K562 (cell line): ENCODE data around the gene DMXL1. TPM values are rescaled to one million over a fixed set of nuclear protein-coding genes. Genes with fewer than 3 reads are reported as not detected.

Experiments
- BCOR ChIP-seq: fragments of 450-650 bp; IDR thresholded peaks from 2 replicates; pipeline ENCODE4 v1.6.1; 2016
- CEBPB ChIP-seq: fragments of 450-650 bp; IDR thresholded peaks from 2 replicates; pipeline ENCODE4 v1.6.1; 2016; ENCODE audit warnings: missing genetic modification characterization, missing compliant biosample characterization
- KHSRP ChIP-seq: fragments of 450-650 bp; IDR thresholded peaks from 2 replicates; pipeline ENCODE4 v1.6.1; 2017
- KLF13 ChIP-seq: fragments of 450-650 bp; IDR thresholded peaks from 2 replicates; pipeline ENCODE4 v1.6.1; 2016; ENCODE audit warnings: missing genetic modification characterization, low read depth, mild to moderate bottlenecking, missing compliant biosample characterization, moderate library complexity, borderline replicate concordance
- POLR2H ChIP-seq: IDR thresholded peaks from 2 replicates; pipeline ENCODE4 v1.6.1; 2016; ENCODE audit warnings: missing genetic modification characterization, low read depth, mild to moderate bottlenecking, control low read depth, missing compliant biosample characterization, moderate library complexity
- RFX1 ChIP-seq: fragments of 450-650 bp; IDR thresholded peaks from 2 replicates; pipeline ENCODE4 v1.6.1; 2016; ENCODE audit warnings: mild to moderate bottlenecking, moderate library complexity
- STAG1 ChIP-seq: sonication (generic); formaldehyde crosslinking; IDR thresholded peaks from 2 replicates; pipeline ENCODE4 v1.5.0; 2020; ENCODE audit warnings: missing genetic modification reagents, borderline replicate concordance
- SUPT5H ChIP-seq: fragments of 450-650 bp; IDR thresholded peaks from 2 replicates; pipeline ENCODE4 v1.6.1; 2016
- TCF7 ChIP-seq: sonication (generic); IDR thresholded peaks from 2 replicates; pipeline ENCODE4 v1.6.1; 2016; ENCODE audit warnings: antibody characterized with exemption, borderline replicate concordance
- ZNF445 ChIP-seq: fragments of 250-450 bp; sonication (Bioruptor Pico); IDR thresholded peaks from 2 replicates; pipeline ENCODE4 v1.4.0; 2020; ENCODE audit warnings: low read depth, mild to moderate bottlenecking, moderate library complexity
- polyA plus RNA-seq, 8 experiments: library from polyadenylated mRNA; depleted of rRNA in 4 of 8; stranded (reverse) in 5 of 8; unstranded in 3 of 8; fragments of >200 nt; fragmentation: Nextera tagmentation in 2 of 8; fragmentation: Illumina TruSeq in 1 of 8; extraction: Ambion mirVana in 2 of 8; extraction: Trizol in 1 of 8; gene quantifications; 2 replicates each; pipeline versions ENCODE4 v1.2.1 to v1.2.3, GENCODE V29; 2011 to 2014; ENCODE audit warnings: inconsistent platforms in 1 of 8, missing spikeins in 1 of 8
- total RNA-seq, 7 experiments: library from RNA; depleted of rRNA in 6 of 7; stranded (reverse); fragments of >200 nt in 6 of 7; fragmentation: Illumina TruSeq in 2 of 7; extraction: Trizol in 2 of 7; gene quantifications; 2 replicates each; pipeline versions ENCODE4 v1.2.1 to v1.2.3, GENCODE V29; 2011 to 2021; ENCODE audit warnings: low replicate concordance in 1 of 7
- TF ChIP-seq, protein P1 (sequence below): sonication (generic); formaldehyde crosslinking; IDR thresholded peaks from 2 replicates; pipeline ENCODE4 v1.8.0; 2022; ENCODE audit warnings: mild to moderate bottlenecking, missing genetic modification reagents, borderline replicate concordance
- TF ChIP-seq, protein P2 (sequence below), 2 experiments: fragments of 450-650 bp in 1 of 2; IDR thresholded peaks; 2 replicates each; pipeline ENCODE4 v1.6.1; 2011 to 2017; ENCODE audit warnings: low read depth in 2 of 2, antibody characterized with exemption in 1 of 2, borderline replicate concordance in 1 of 2, low read length in 1 of 2, mild to moderate bottlenecking in 1 of 2, mixed read lengths in 1 of 2; ENCODE audit not compliant: control insufficient read depth in 1 of 2
- TF ChIP-seq, protein P3 (sequence below): sonication (generic); IDR thresholded peaks from 2 replicates; pipeline ENCODE4 v1.6.1; 2016
- TF ChIP-seq, protein P4 (sequence below), 2 experiments: fragments of 450-650 bp; IDR thresholded peaks; 2 replicates each; pipeline ENCODE4 v1.6.1; 2018; ENCODE audit warnings: mild to moderate bottlenecking in 2 of 2, low read depth in 1 of 2; ENCODE audit not compliant: partially characterized antibody in 2 of 2

The DMXL1 gene
- total and polyA plus RNA-seq, 9 of the 15 experiments (the other 6 are each of a cell fraction or from before 2014, with no cell fraction given) = 8.3 to 40.3 (median 30.6) TPM

DNA sequence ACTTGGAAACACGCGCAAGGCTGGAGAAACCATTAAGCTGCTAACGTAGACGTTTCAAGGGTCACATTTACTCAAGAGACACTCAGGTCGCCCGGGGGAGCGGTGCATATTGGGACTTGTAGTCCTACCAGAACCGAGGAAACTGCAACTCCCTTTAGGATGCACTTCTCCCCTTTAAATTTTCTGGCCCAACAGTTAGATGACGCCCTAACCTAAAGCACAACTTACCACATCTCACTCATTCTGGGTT lies 384 bp upstream of the DMXL1 start (continued):
- TF ChIP-seq, protein P1, sequence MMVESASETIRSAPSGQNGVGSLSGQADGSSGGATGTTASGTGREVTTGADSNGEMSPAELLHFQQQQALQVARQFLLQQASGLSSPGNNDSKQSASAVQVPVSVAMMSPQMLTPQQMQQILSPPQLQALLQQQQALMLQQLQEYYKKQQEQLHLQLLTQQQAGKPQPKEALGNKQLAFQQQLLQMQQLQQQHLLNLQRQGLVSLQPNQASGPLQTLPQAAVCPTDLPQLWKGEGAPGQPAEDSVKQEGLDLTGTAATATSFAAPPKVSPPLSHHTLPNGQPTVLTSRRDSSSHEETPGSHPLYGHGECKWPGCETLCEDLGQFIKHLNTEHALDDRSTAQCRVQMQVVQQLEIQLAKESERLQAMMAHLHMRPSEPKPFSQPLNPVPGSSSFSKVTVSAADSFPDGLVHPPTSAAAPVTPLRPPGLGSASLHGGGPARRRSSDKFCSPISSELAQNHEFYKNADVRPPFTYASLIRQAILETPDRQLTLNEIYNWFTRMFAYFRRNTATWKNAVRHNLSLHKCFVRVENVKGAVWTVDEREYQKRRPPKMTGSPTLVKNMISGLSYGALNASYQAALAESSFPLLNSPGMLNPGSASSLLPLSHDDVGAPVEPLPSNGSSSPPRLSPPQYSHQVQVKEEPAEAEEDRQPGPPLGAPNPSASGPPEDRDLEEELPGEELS = no peak
- TF ChIP-seq, protein P2, sequence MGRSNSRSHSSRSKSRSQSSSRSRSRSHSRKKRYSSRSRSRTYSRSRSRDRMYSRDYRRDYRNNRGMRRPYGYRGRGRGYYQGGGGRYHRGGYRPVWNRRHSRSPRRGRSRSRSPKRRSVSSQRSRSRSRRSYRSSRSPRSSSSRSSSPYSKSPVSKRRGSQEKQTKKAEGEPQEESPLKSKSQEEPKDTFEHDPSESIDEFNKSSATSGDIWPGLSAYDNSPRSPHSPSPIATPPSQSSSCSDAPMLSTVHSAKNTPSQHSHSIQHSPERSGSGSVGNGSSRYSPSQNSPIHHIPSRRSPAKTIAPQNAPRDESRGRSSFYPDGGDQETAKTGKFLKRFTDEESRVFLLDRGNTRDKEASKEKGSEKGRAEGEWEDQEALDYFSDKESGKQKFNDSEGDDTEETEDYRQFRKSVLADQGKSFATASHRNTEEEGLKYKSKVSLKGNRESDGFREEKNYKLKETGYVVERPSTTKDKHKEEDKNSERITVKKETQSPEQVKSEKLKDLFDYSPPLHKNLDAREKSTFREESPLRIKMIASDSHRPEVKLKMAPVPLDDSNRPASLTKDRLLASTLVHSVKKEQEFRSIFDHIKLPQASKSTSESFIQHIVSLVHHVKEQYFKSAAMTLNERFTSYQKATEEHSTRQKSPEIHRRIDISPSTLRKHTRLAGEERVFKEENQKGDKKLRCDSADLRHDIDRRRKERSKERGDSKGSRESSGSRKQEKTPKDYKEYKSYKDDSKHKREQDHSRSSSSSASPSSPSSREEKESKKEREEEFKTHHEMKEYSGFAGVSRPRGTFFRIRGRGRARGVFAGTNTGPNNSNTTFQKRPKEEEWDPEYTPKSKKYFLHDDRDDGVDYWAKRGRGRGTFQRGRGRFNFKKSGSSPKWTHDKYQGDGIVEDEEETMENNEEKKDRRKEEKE (IDR thresholded peaks at IDR 0.05; ENCODE audit: borderline replicate concordance in 1 of 2, control insufficient read depth in 1 of 2, low read depth in 2 of 2, low read length in 1 of 2) = 0 out of 4 replicates have a peak, but pooled peaks of 1 of the 2 experiments have one; percentile 65
- TF ChIP-seq, protein P3, sequence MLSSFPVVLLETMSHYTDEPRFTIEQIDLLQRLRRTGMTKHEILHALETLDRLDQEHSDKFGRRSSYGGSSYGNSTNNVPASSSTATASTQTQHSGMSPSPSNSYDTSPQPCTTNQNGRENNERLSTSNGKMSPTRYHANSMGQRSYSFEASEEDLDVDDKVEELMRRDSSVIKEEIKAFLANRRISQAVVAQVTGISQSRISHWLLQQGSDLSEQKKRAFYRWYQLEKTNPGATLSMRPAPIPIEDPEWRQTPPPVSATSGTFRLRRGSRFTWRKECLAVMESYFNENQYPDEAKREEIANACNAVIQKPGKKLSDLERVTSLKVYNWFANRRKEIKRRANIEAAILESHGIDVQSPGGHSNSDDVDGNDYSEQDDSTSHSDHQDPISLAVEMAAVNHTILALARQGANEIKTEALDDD = peak; percentile 53; the same call in 1 of the 2 replicates
- no peak for TF ChIP-seq STAG1 (CRISPR knock-in tag)
- TF ChIP-seq POLR2H = peak; percentile 90
- TF ChIP-seq CEBPB = peak; percentile 13; the same call in 1 of the 2 replicates
- TF ChIP-seq ZNF445 (CRISPR knock-in tag) = no peak; the same call in 1 of the 2 replicates
- TF ChIP-seq TCF7 = 0 out of 2 replicates have a peak, but pooled peaks have one; percentile 29
- peak; percentile 82; the same call in 1 of the 2 replicates for TF ChIP-seq SUPT5H
- TF ChIP-seq, protein P4, sequence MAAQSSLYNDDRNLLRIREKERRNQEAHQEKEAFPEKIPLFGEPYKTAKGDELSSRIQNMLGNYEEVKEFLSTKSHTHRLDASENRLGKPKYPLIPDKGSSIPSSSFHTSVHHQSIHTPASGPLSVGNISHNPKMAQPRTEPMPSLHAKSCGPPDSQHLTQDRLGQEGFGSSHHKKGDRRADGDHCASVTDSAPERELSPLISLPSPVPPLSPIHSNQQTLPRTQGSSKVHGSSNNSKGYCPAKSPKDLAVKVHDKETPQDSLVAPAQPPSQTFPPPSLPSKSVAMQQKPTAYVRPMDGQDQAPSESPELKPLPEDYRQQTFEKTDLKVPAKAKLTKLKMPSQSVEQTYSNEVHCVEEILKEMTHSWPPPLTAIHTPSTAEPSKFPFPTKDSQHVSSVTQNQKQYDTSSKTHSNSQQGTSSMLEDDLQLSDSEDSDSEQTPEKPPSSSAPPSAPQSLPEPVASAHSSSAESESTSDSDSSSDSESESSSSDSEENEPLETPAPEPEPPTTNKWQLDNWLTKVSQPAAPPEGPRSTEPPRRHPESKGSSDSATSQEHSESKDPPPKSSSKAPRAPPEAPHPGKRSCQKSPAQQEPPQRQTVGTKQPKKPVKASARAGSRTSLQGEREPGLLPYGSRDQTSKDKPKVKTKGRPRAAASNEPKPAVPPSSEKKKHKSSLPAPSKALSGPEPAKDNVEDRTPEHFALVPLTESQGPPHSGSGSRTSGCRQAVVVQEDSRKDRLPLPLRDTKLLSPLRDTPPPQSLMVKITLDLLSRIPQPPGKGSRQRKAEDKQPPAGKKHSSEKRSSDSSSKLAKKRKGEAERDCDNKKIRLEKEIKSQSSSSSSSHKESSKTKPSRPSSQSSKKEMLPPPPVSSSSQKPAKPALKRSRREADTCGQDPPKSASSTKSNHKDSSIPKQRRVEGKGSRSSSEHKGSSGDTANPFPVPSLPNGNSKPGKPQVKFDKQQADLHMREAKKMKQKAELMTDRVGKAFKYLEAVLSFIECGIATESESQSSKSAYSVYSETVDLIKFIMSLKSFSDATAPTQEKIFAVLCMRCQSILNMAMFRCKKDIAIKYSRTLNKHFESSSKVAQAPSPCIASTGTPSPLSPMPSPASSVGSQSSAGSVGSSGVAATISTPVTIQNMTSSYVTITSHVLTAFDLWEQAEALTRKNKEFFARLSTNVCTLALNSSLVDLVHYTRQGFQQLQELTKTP (IDR thresholded peaks at IDR 0.05; ENCODE audit: low read depth in 1 of 2, partially characterized antibody in 2 of 2) = peak in 1 of 2 experiments; percentile 86
- TF ChIP-seq RFX1 = peak; percentile 21; the same call in 1 of the 2 replicates
- no peak for TF ChIP-seq KLF13 (tag)
- no peak for TF ChIP-seq KHSRP
- no peak for TF ChIP-seq BCOR
- TF ChIP-seq, all 486 proteins: peak for 45
